Stomach (tissue), 9 donors: ENCODE measurements around the gene SIN3B. TPM values are rescaled to one million over a fixed set of nuclear protein-coding genes. Genes with fewer than 3 reads are reported as not detected.

ENCODE experiments used
- DNase-seq, 2 donors: peaks; one replicate each; pipeline versions ENCODE4 v3.0.0 to v3.0.0-alpha.2; 2013 to 2019
- H3K27ac ChIP-seq, 5 donors: fragments of 200-600 bp in 4 of 5; sonication (generic) in 4 of 5; one replicate each; pipeline ENCODE4 v1.5.1; 2013 to 2019; ENCODE audit warnings: mild to moderate bottlenecking in 1 of 5, moderate library complexity in 1 of 5
- H3K27me3 ChIP-seq, 3 donors: fragments of 200-600 bp; sonication (generic); one replicate each; pipeline ENCODE4 v1.5.1; 2017 to 2019; ENCODE audit warnings: mixed run types in 1 of 3
- H3K36me3 ChIP-seq, 4 donors: fragments of 200-600 bp; sonication (generic); 1 replicate in 3 of 4; 2 replicates in 1 of 4; pipeline ENCODE4 v1.5.1; 2016 to 2019
- H3K4me1 ChIP-seq, 4 donors: fragments of 200-600 bp; sonication (generic); one replicate each; pipeline ENCODE4 v1.5.1; 2016 to 2019
- H3K4me3 ChIP-seq, 4 donors: fragments of 200-600 bp; sonication (generic) in 3 of 4; one replicate each; pipeline ENCODE4 v1.5.1; 2016 to 2019; ENCODE audit warnings: mild to moderate bottlenecking in 1 of 4
- H3K9me3 ChIP-seq, 4 donors: fragments of 200-600 bp; sonication (generic); one replicate each; pipeline ENCODE4 v1.5.1; 2016 to 2019
- EP300 ChIP-seq: sonication (generic); formaldehyde crosslinking; IDR thresholded peaks from one replicate; pipeline ENCODE4 v1.6.1; 2017; ENCODE audit warnings: antibody characterized with exemption
- POLR2A ChIP-seq, 4 donors: fragments of 450-650 bp; IDR thresholded peaks; one replicate each; pipeline ENCODE4 v1.6.1; 2016; ENCODE audit warnings: antibody characterized with exemption in 4 of 4, control low read depth in 2 of 4, mild to moderate bottlenecking in 1 of 4, moderate library complexity in 1 of 4
- POLR2AphosphoS5 ChIP-seq, 3 donors: sonication (generic); formaldehyde crosslinking; IDR thresholded peaks; one replicate each; pipeline ENCODE4 v1.6.1; 2016; ENCODE audit warnings: antibody characterized with exemption in 3 of 3
- WGBS, 5 donors: extraction: QIAGEN DNeasy Blood & Tissue Kit in 3 of 5; methylation state at CpG; one replicate each; pipeline versions ENCODE4 v1.1.5 to v1.1.7; 2013 to 2018; 5-methylcytosine and 5-hydroxymethylcytosine counted together
- intact Hi-C: fragments of 100-400 bp; cut with DNase I; formaldehyde crosslinking; loops from one replicate; pipeline ENCODE4 v1.15.1; 2023; ENCODE audit warnings: low total_unique reads
- polyA plus RNA-seq, 3 donors: library from polyadenylated mRNA; stranded (reverse); fragments of 200-250 nt; gene quantifications; one replicate each; pipeline ENCODE4 v1.2.3, GENCODE V29; 2013
- total RNA-seq, 5 donors: library from RNA; depleted of rRNA; stranded (reverse); fragments of >200 nt; gene quantifications; one replicate each; pipeline versions ENCODE4 v1.1.0 to v1.2.3, GENCODE V29; 2014 to 2016
- TF ChIP-seq, protein P1 (sequence below), 7 experiments: fragments of 450-650 bp in 4 of 7; fragments of 200-600 bp in 3 of 7; sonication (generic) in 3 of 7; IDR thresholded peaks; one replicate each; pipeline ENCODE4 v1.5.1; 2016 to 2019; ENCODE audit warnings: antibody characterized with exemption in 7 of 7, control low read depth in 2 of 7, mild to moderate bottlenecking in 1 of 7
- donor health status: healthy with polysubstance abuse.
- donor health status: Bipolar disorder and iron deficiency.
- donor health status: healthy.

SIN3B gene
- total and polyA plus RNA-seq, 8 donors = 9.2 to 566 (median 62.4) TPM

GRCh38 chr19:16859626-16860025 is 30.4 kb downstream of the SIN3B start:
- H3K27ac ChIP-seq = no peak overlapping the region
- H3K4me1 ChIP-seq = no peaks in the 10 kb centered on the region
- TF ChIP-seq, protein P1, sequence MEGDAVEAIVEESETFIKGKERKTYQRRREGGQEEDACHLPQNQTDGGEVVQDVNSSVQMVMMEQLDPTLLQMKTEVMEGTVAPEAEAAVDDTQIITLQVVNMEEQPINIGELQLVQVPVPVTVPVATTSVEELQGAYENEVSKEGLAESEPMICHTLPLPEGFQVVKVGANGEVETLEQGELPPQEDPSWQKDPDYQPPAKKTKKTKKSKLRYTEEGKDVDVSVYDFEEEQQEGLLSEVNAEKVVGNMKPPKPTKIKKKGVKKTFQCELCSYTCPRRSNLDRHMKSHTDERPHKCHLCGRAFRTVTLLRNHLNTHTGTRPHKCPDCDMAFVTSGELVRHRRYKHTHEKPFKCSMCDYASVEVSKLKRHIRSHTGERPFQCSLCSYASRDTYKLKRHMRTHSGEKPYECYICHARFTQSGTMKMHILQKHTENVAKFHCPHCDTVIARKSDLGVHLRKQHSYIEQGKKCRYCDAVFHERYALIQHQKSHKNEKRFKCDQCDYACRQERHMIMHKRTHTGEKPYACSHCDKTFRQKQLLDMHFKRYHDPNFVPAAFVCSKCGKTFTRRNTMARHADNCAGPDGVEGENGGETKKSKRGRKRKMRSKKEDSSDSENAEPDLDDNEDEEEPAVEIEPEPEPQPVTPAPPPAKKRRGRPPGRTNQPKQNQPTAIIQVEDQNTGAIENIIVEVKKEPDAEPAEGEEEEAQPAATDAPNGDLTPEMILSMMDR (IDR thresholded peaks at IDR 0.05) = no peak
- TF ChIP-seq POLR2AphosphoS5 (IDR thresholded peaks at IDR 0.05) = no peak
- TF ChIP-seq POLR2A (IDR thresholded peaks at IDR 0.05) = no peak
- TF ChIP-seq EP300 = no peak
- WGBS, 5 donors = 91 to 98% (median 95%) methylated on average over 7 of the region's 7 CpGs
- no peaks in the 10 kb centered on the region for H3K27me3 ChIP-seq
- no peak overlapping the region for H3K4me3 ChIP-seq
- no peak for DNase-seq
- intact Hi-C loops = no loop called here
- peaks cover 30 to 94% (median 86%) of the 10 kb centered on the region in 4 donors for H3K36me3 ChIP-seq
- H3K9me3 ChIP-seq = no peaks in the 10 kb centered on the region

- Histone ChIP-seq H3K36me3 (peaks cover 30 to 94% (median 86%) of the 10 kb centered on the region in 4 donors), H3K9me3 (no peaks in the 10 kb centered on the region), H3K4me1 (no peaks in the 10 kb centered on the region), H3K4me3 (no peak overlapping the region), H3K27me3 (no peaks in the 10 kb centered on the region), H3K27ac (no peak overlapping the region)
- intact Hi-C loops = no loop called here
- TF ChIP-seq POLR2A (IDR thresholded peaks at IDR 0.05) (no peak), POLR2AphosphoS5 (IDR thresholded peaks at IDR 0.05) (no peak), EP300 (no peak)
- TF ChIP-seq, protein P1 (IDR thresholded peaks at IDR 0.05) = no peak
- DNase-seq = no peak
- WGBS, 5 donors = 93 to 96% (median 95%) methylated on average over 20 of the region's 20 CpGs
Measured at GRCh38 chr19:16860118-16860517, 30.9 kb downstream of the SIN3B start.

DNA sequence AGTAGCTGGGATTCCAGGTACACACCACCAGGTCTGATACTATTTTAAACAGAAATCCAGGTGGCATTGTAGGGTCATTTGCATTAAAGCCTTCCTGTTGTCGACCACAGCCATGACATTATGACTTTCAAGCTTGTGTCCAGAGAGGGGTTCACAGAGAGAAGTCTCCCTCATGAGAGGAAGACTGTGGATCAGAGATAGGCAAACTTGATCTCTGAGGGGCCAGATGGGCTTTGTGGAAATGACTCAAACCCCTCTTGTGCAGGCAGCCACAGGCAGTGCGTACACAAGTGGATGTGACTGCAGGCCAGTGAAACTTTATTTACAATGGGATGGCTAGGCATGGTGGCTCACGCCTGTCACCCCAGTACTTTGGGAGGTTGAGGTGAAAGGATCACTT is 31.8 kb downstream of the SIN3B start:
- Histone ChIP-seq H3K36me3 (peaks cover 39 to 94% (median 86%) of the 10 kb centered on the region in 4 donors), H3K27ac (no peak overlapping the region), H3K4me1 (no peaks in the 10 kb centered on the region), H3K27me3 (no peaks in the 10 kb centered on the region), H3K4me3 (no peak overlapping the region), H3K9me3 (no peaks in the 10 kb centered on the region)
- intact Hi-C loops = no loop called here
- DNase-seq = no peak
- WGBS, 5 donors = 92 to 97% (median 95%) methylated on average over 3 of the region's 3 CpGs
- TF ChIP-seq, protein P1 (IDR thresholded peaks at IDR 0.05) = no peak
- TF ChIP-seq EP300 (no peak), POLR2AphosphoS5 (IDR thresholded peaks at IDR 0.05) (no peak), POLR2A (IDR thresholded peaks at IDR 0.05) (no peak)

- Histone ChIP-seq H3K4me3 (no peak overlapping the region), H3K27ac (no peak overlapping the region), H3K36me3 (peaks cover 44 to 94% (median 86%) of the 10 kb centered on the region in 4 donors), H3K27me3 (no peaks in the 10 kb centered on the region), H3K4me1 (no peaks in the 10 kb centered on the region), H3K9me3 (no peaks in the 10 kb centered on the region)
- TF ChIP-seq EP300 = no peak
- TF ChIP-seq, protein P1 (IDR thresholded peaks at IDR 0.05) = no peak
- no peak for TF ChIP-seq POLR2A (IDR thresholded peaks at IDR 0.05)
- no peak for TF ChIP-seq POLR2AphosphoS5 (IDR thresholded peaks at IDR 0.05)
- WGBS, 5 donors = 88 to 95% (median 89%) methylated on average over 5 of the region's 5 CpGs
- intact Hi-C loops = no loop called here
- no peak for DNase-seq
Measured at GRCh38 chr19:16861834-16862233, 32.6 kb downstream of the SIN3B start.
